ENCODE results near the gene MTMR8. TPM values are rescaled to one million over a fixed set of nuclear protein-coding genes. Genes with fewer than 3 reads are reported as not detected.

The MTMR8 gene
- polyA plus RNA-seq, 1 donor (not counting 4 experiments of a cell fraction or from before 2014, with no cell fraction given): 1.1 TPM

GRCh38 chrX:64342811-64343210, 52.4 kb downstream of the MTMR8 start:
- no peak for DNase-seq (ENCODE audit: low read depth, low spot score)
- Histone ChIP-seq H3K9ac (ENCODE audit: control insufficient read depth, extremely low read depth, insufficient read depth, low read length) (no peak overlapping the region), H3K27me3 (ENCODE audit: control insufficient read depth, extremely low read depth, insufficient read depth, low read length) (no peaks in the 10 kb centered on the region), H3K9me3 (ENCODE audit: control insufficient read depth, low read depth, low read length) (no peaks in the 10 kb centered on the region), H3K4me3 (ENCODE audit: control insufficient read depth in 2 of 3, extremely low read depth in 1 of 3, insufficient read depth in 2 of 3, low read depth in 1 of 3, low read length in 3 of 3) (no peak overlapping the region), H3K9me1 (ENCODE audit: control insufficient read depth, extremely low read depth, insufficient read depth, low read length) (no peaks in the 10 kb centered on the region), H2AFZ (ENCODE audit: control insufficient read depth, low read length) (no peak overlapping the region), H3K4me1 (ENCODE audit: control insufficient read depth, extremely low read depth, insufficient read depth, low read length) (no peaks in the 10 kb centered on the region), H3K36me3 (ENCODE audit: control insufficient read depth in 2 of 2, extremely low read depth in 1 of 2, insufficient read depth in 2 of 2, low read length in 2 of 2) (no peaks in the 10 kb centered on the region), H3K79me2 (ENCODE audit: control insufficient read depth, insufficient read depth, low read length) (no peaks in the 10 kb centered on the region), H3K27ac (ENCODE audit: control insufficient read depth, insufficient read depth, low read length) (no peak overlapping the region), H4K20me1 (ENCODE audit: control insufficient read depth, extremely low read depth, insufficient read depth, low read length) (no peaks in the 10 kb centered on the region), H3K4me2 (ENCODE audit: control insufficient read depth, extremely low read depth, insufficient read depth, low read depth, low read length) (no peak overlapping the region)
- dilution Hi-C loops (cut with MboI; ENCODE audit: extremely low pct_ligation_motif_present, low sequenced_read_pairs): no loop called here
- FAIRE-seq: no peak
- no peak for TF ChIP-seq CTCF (optimal IDR thresholded peaks at IDR 0.05 in 1 of 3, IDR thresholded peaks at IDR 0.05 in 1 of 3, conservative IDR thresholded peaks at IDR 0.05 in 1 of 3; ENCODE audit: extremely low read depth in 1 of 3, insufficient read depth in 2 of 3, low read length in 3 of 3)
- TF ChIP-seq EZH2 (IDR thresholded peaks at IDR 0.05; ENCODE audit: low read length): no peak

- Histone ChIP-seq H3K27ac (ENCODE audit: control insufficient read depth, insufficient read depth, low read length) (no peak overlapping the region), H3K79me2 (ENCODE audit: control insufficient read depth, insufficient read depth, low read length) (no peaks in the 10 kb centered on the region), H3K4me1 (ENCODE audit: control insufficient read depth, extremely low read depth, insufficient read depth, low read length) (no peaks in the 10 kb centered on the region), H3K9me1 (ENCODE audit: control insufficient read depth, extremely low read depth, insufficient read depth, low read length) (no peaks in the 10 kb centered on the region), H3K4me2 (ENCODE audit: control insufficient read depth, extremely low read depth, insufficient read depth, low read depth, low read length) (no peak overlapping the region), H3K4me3 (ENCODE audit: control insufficient read depth in 2 of 3, extremely low read depth in 1 of 3, insufficient read depth in 2 of 3, low read depth in 1 of 3, low read length in 3 of 3) (no peak overlapping the region), H3K9me3 (ENCODE audit: control insufficient read depth, low read depth, low read length) (no peaks in the 10 kb centered on the region), H3K9ac (ENCODE audit: control insufficient read depth, extremely low read depth, insufficient read depth, low read length) (no peak overlapping the region), H3K27me3 (ENCODE audit: control insufficient read depth, extremely low read depth, insufficient read depth, low read length) (no peaks in the 10 kb centered on the region), H4K20me1 (ENCODE audit: control insufficient read depth, extremely low read depth, insufficient read depth, low read length) (no peaks in the 10 kb centered on the region), H2AFZ (ENCODE audit: control insufficient read depth, low read length) (no peak overlapping the region), H3K36me3 (ENCODE audit: control insufficient read depth in 2 of 2, extremely low read depth in 1 of 2, insufficient read depth in 2 of 2, low read length in 2 of 2) (no peaks in the 10 kb centered on the region)
- dilution Hi-C loops (cut with MboI; ENCODE audit: extremely low pct_ligation_motif_present, low sequenced_read_pairs): no loop called here
- FAIRE-seq: no peak
- no peak for TF ChIP-seq CTCF (optimal IDR thresholded peaks at IDR 0.05 in 1 of 3, IDR thresholded peaks at IDR 0.05 in 1 of 3, conservative IDR thresholded peaks at IDR 0.05 in 1 of 3; ENCODE audit: extremely low read depth in 1 of 3, insufficient read depth in 2 of 3, low read length in 3 of 3)
- no peak for TF ChIP-seq EZH2 (IDR thresholded peaks at IDR 0.05; ENCODE audit: low read length)
- no peak for DNase-seq (ENCODE audit: low read depth, low spot score)
Measured at GRCh38 chrX:64338296-64338695, 57.0 kb downstream of the MTMR8 start.

Measured in keratinocyte (primary cell).